NCI-H2081 treated with DMSO at 0.1 percent for 48 hours (cell line): ENCODE results near the gene LRTM2.

Source experiments
- DNase-seq: peaks from one replicate; lab custom pipeline; 2025; lab: John Stamatoyannopoulos, UW

LRTM2 gene

GRCh38 chr12:1797991-1798640, 22.2 kb upstream of the LRTM2 start:
- no peak for DNase-seq

DNA sequence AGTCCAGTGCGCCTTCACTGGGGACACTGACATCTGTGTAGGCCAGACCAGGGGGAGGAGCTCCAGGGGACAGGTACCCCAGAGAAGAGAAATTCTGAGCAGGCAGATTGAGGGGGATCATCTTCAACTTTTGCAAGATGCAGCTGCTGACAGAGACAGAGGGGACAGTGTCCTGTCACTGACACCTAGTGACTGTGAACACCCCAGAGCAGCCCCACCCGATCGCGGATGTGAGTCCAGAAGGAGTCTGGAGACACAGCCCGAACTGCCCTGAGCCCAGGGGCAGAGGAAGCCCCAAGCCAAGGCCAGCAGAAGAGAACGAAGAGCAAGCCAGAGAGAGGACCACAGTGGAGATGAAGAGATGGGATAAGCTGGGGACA, 21.7 kb upstream of the LRTM2 start:
- DNase-seq: no peak

DNA sequence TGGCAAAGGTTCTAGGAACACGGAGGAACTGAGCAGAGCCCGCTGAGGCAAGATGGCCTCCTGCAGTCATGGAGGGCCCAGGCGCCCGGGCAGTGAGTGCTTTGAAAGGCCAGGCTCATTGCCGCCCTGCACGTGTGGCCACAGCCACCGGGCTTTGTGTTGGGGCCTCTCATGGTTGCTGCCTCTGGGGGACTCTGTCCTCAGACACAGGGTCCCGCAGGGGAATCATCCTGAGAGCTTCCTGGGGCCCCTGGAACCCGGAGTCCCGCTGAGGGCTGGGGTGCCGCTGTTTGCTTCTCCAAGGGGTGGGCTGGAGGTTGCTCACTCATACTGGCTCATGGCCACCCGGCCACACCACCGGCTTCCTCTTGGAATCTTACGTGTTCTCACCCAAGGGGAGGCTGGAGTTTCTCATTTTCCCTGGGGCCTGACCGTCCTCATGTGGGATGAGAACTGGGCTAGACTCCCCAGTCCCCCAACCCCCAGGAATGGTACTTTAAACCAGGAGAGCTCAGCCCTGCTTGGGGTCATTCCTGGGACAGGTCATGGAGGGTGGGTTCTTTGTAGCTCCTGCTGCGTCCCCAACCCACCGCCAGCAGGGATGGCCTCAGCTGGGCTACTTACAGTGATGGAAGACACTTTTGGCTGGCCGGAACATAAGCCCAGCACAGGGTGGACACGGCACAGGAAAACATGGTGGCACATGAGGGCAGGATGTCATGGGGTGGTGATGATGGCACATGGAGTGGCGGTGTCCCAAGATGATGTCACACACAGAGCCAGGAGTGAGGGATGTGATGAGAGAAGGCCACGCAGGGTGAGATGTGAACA, 21.1 kb upstream of the LRTM2 start:
- no peak for DNase-seq

DNA sequence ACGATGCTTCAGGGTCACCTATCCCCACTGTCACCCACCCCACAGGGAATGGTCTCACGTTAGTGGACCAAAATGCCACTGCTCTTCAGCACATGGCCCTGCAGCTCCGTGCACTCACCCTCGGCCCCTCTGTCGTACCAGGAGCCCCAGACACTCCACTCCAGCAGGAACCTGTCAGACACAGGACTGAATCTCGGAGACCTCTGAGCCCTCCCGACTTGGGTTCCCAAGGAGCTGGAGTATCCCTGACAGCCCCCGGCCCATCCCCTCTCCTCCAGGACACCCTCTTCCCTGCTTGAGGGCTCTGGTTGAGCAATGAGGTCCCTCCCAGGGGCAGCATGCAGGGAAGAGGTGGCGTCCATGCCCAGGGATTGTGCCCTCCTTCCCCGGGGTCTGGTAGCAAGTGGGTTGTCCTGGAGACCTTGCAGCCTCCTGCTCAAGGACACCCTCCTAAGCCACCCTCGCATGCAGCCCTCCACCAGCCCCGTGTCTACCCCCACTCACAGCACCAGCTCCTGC, 20.4 kb upstream of the LRTM2 start:
- DNase-seq: no peak

- DNase-seq: no peak
Observed at GRCh38 chr12:1800401-1801302, 19.7 kb upstream of the LRTM2 start.

GRCh38 chr12:1801303-1801975, 18.9 kb upstream of the LRTM2 start:
- no peak for DNase-seq

GRCh38 chr12:1803736-1804135, 16.6 kb upstream of the LRTM2 start:
- no peak for DNase-seq

DNA sequence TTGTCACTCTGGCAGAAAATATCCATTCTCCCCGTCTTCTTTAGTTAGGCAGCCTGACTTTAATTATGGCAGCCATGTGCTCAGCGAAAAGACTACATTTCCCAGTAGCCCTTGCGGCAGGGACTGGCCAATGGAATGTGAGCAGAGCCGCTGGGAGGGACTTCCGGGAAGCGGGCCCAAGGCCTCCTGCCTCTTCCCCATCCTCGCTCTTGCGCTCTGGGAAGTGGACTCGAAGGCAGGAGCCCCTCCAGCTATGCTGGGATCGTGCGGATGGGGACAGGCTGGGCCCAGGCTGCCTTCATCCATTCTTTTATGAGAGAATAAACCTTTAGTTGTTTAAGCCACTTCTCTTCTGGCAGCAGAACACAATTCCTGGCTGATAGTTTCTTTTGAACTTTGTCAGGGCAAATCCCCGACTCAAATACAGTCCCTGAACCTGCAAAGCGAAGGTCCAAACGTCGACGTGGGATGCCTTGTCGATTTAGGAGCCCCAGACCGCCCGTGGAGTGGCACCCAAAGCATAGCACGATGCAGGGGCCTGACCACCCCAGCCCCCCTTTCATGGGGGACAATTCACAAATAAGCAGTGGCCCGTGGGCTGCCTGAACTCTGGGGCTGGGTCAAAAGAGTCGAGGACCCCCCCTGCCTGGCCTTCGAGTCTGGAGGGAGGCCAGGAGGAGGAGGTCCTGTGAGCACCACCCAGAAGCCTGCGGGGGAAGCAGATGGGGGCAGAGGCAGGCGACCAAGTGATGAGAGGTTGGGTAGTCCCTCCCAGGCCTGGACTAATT, 15.6 kb upstream of the LRTM2 start:
- DNase-seq: peak; percentile 73

GRCh38 chr12:1805441-1806081, 14.8 kb upstream of the LRTM2 start:
- DNase-seq: no peak

GRCh38 chr12:1806301-1807086, 13.9 kb upstream of the LRTM2 start:
- no peak for DNase-seq

DNA sequence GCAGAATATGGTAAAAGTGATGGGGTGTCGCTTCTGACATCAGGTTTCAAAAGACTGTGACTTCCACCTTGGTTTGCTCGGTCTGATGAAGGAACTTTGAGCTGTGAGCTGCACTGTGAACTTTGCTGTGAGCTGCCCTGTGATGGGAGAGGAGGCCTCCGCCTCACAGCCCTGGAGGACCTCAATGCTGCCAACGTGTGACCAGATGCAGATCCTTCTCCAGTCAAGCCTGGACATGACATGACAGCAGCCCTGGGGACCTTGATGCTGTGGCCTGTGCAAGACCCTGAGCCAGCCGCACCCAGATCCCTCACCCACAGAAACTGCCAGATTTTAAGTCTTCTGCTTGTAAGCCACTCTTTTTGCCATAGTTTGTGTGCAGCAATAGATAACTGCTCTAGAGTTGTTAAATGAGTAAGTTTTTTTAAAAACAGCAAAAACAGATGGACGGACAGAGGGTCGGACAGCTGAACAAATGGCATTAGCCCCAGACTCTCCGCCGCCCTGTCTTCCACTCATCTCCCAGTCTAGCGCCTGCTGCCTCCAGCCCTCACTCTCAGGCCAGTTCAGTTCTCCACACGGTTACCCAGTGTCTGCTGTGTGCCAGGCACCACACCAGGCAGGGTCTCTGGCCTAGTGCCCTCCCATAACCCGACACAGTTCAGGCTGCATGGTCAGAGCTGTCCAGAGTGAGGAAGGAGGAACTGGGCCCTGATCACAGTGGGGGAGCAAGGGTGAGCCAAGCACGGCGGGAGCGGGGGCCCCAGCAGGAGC, 13.1 kb upstream of the LRTM2 start:
- DNase-seq: no peak

GRCh38 chr12:1808036-1808797, 12.1 kb upstream of the LRTM2 start:
- DNase-seq: no peak

GRCh38 chr12:1808798-1809480, 11.4 kb upstream of the LRTM2 start:
- DNase-seq: no peak

- no peak for DNase-seq
Observed at GRCh38 chr12:1809591-1810190, 10.7 kb upstream of the LRTM2 start.

DNA sequence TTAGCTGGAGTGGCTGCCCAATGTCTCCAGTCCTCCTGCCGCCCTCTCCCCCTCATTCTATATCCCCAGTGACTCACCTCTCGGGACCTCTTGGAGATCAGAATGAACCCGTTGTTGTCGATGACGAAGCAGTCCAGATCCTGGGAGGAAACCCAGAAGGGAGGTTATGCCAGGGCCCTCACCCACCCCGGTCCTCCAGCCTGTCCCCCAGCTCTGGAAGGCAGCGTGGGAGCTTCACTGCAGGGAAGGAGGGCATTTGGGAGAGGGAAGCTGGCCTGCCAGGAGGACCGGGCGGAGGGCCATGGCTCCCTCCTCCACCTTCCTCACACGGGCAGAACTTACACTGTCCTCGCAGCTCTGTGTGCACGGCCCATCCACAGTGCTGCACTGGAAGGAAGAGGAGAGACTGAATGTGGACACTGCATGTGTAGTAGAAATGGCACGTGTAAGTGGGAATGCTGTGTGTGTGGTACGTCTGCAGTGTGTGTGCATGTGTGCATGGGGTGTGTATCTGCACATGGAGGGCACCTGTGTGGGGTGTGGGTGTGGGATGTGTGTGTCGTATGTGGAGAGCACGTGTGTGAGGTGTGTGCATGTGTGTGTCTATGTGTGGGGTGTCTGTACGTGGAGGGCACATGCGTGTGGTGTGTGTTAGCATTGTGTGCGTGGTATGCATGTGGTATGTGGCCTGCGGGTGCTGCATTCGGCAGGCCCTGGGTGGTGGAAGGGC, 10.0 kb upstream of the LRTM2 start:
- no peak for DNase-seq

- DNase-seq: no peak
Observed at GRCh38 chr12:1810931-1811280, 9.5 kb upstream of the LRTM2 start.
